Duodenal mucosa (tissue), 2 donors: ENCODE results near the gene SAMD15.

Experiments used
- H3K27ac ChIP-seq: one replicate; pipeline ENCODE4 v1.7.0; 2013; ENCODE audit warnings: low read depth, low read length
- H3K27me3 ChIP-seq, 2 donors: one replicate each; pipeline ENCODE4 v1.7.0; 2013; ENCODE audit warnings: low read length in 2 of 2, control low read depth in 1 of 2; ENCODE audit not compliant: insufficient read depth in 2 of 2, control insufficient read depth in 1 of 2
- H3K36me3 ChIP-seq, 2 donors: one replicate each; pipeline ENCODE4 v1.7.0; 2013; ENCODE audit warnings: low read length in 2 of 2, control low read depth in 1 of 2; ENCODE audit not compliant: insufficient read depth in 2 of 2, control insufficient read depth in 1 of 2
- H3K4me1 ChIP-seq, 2 donors: one replicate each; pipeline ENCODE4 v1.7.0; 2013; ENCODE audit warnings: low read length in 2 of 2, control low read depth in 1 of 2; ENCODE audit not compliant: insufficient read depth in 2 of 2, control insufficient read depth in 1 of 2
- H3K4me3 ChIP-seq, 2 donors: one replicate each; pipeline ENCODE4 v1.7.0; 2013; ENCODE audit warnings: low read length in 2 of 2, low read depth in 1 of 2
- H3K9ac ChIP-seq, 2 donors: one replicate each; pipeline ENCODE4 v1.7.0; 2013; ENCODE audit warnings: low read length in 2 of 2, low read depth in 1 of 2
- H3K9me3 ChIP-seq, 2 donors: one replicate each; pipeline ENCODE4 v1.7.0; 2013; ENCODE audit warnings: low read length in 2 of 2, control low read depth in 1 of 2; ENCODE audit not compliant: control insufficient read depth in 1 of 2

Gene SAMD15

DNA sequence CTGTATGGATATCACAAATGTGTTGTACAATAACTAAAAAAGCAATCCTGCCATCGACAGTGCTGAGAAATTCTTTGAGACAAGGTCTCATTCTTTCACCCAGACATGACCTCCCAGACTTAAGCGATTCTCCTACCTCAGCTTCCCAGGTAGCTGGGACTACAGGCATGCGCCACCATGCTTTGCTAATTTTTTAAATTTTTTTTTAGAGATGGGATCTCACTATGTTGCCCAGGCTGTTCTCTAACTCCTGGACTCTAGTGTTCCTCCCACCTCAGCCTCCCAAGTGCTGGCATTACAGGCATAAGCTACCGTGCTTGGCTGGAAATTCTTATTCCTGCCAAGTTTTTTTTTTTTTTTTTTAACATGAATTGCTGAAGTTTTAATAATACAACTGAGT is 62.7 kb downstream of the SAMD15 start:
- Histone ChIP-seq H3K9me3 (no peaks in the 10 kb centered on the region), H3K36me3 (peaks cover 39 to 66% of the 10 kb centered on the region in 2 donors), H3K4me3 (no peak overlapping the region), H3K4me1 (no peaks in the 10 kb centered on the region), H3K27me3 (no peaks in the 10 kb centered on the region), H3K9ac (no peak overlapping the region), H3K27ac (no peak overlapping the region)
